Measurements from ENCODE around the gene RABGAP1L.

GRCh38 chr1:174766727-174767126 lies 607.4 kb downstream of the RABGAP1L start:
- no peak for TF ChIP-seq POLR2A (IDR thresholded peaks at IDR 0.05; ENCODE audit: low read length)
- TF ChIP-seq GATA1 (IDR thresholded peaks at IDR 0.05; ENCODE audit: low read depth, low read length): no peak

Data from erythroblast (primary cell).